Thoracic aorta (tissue), 2 donors: ENCODE data around the gene UROC1. TPM values are rescaled to one million over a fixed set of nuclear protein-coding genes. Genes with fewer than 3 reads are reported as not detected.

Experiments
- ATAC-seq: fragments of 150-250 bp; one replicate; pipeline ENCODE4 v1.8.0; 2017; ENCODE audit warnings: low read depth; ENCODE audit not compliant: insufficient number of reproducible peaks, low FRiP score
- DNase-seq: peaks from one replicate; pipeline ENCODE4 v3.0.0-alpha.2; 2020; ENCODE audit warnings: low spot score
- H3K27ac ChIP-seq, 2 donors: fragments of 200-600 bp; sonication (generic); 1 replicate in 1 of 2; 2 replicates in 1 of 2; pipeline ENCODE4 v1.5.1; 2016; ENCODE audit warnings: mild to moderate bottlenecking in 2 of 2, moderate library complexity in 2 of 2
- H3K27me3 ChIP-seq: fragments of 200-600 bp; sonication (generic); replicated peaks from 2 replicates; pipeline ENCODE4 v1.6.0; 2016; ENCODE audit warnings: mild to moderate bottlenecking; ENCODE audit not compliant: insufficient read depth
- H3K36me3 ChIP-seq: fragments of 200-600 bp; sonication (generic); one replicate; pipeline ENCODE4 v1.5.1; 2016
- H3K4me1 ChIP-seq, 2 donors: fragments of 200-600 bp; sonication (generic); 1 replicate in 1 of 2; 2 replicates in 1 of 2; pipeline versions ENCODE4 v1.5.1 to v1.6.0; 2016; ENCODE audit warnings: low read depth in 2 of 2, mild to moderate bottlenecking in 1 of 2; ENCODE audit not compliant: control insufficient read depth in 1 of 2
- H3K4me3 ChIP-seq: fragments of 200-600 bp; sonication (generic); 2 replicates; pipeline ENCODE4 v1.5.1; 2016; ENCODE audit warnings: mild to moderate bottlenecking
- H3K9me3 ChIP-seq: fragments of 200-600 bp; sonication (generic); 2 replicates; pipeline ENCODE4 v1.5.1; 2016
- total RNA-seq, 2 donors: library from RNA; depleted of rRNA; stranded (reverse); fragments of >200 nt; gene quantifications; one replicate each; pipeline versions ENCODE4 v1.1.0 to v1.2.3, GENCODE V29; 2016
- TF ChIP-seq, protein P1 (sequence below): fragments of 200-600 bp; sonication (generic); IDR thresholded peaks from one replicate; pipeline ENCODE4 v1.5.1; 2019; ENCODE audit warnings: antibody characterized with exemption

Gene UROC1
- total RNA-seq, 2 donors from 2014 or later = not detected

DNA sequence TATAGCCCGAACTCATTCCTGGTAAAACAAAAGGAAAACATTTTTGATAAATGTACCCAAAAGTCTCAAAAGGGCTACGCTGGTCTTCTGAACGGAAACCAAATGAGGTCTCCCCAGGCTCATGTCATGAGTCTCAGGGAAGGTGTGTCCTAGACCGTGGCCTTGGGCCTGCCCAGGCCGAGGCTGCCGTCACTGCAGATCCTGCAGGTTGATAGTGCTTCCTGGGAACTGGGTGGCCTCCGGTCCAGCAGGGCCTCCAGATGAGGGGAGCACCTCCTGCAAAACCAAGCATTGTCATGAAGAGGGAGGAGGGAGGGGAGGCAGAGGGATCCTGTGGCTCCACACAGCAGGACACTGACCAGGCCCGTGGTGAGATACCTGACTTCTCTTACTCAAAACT, 79.4 kb downstream of the UROC1 start:
- H3K27me3 ChIP-seq = no peaks in the 10 kb centered on the region
- H3K4me3 ChIP-seq = no peak overlapping the region
- peaks cover 22% of the 10 kb centered on the region for H3K36me3 ChIP-seq
- ATAC-seq = no peak
- no peak for DNase-seq
- TF ChIP-seq, protein P1, sequence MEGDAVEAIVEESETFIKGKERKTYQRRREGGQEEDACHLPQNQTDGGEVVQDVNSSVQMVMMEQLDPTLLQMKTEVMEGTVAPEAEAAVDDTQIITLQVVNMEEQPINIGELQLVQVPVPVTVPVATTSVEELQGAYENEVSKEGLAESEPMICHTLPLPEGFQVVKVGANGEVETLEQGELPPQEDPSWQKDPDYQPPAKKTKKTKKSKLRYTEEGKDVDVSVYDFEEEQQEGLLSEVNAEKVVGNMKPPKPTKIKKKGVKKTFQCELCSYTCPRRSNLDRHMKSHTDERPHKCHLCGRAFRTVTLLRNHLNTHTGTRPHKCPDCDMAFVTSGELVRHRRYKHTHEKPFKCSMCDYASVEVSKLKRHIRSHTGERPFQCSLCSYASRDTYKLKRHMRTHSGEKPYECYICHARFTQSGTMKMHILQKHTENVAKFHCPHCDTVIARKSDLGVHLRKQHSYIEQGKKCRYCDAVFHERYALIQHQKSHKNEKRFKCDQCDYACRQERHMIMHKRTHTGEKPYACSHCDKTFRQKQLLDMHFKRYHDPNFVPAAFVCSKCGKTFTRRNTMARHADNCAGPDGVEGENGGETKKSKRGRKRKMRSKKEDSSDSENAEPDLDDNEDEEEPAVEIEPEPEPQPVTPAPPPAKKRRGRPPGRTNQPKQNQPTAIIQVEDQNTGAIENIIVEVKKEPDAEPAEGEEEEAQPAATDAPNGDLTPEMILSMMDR = no peak
- no peak overlapping the region for H3K27ac ChIP-seq
- H3K4me1 ChIP-seq = no peaks in the 10 kb centered on the region
- no peaks in the 10 kb centered on the region for H3K9me3 ChIP-seq

DNA sequence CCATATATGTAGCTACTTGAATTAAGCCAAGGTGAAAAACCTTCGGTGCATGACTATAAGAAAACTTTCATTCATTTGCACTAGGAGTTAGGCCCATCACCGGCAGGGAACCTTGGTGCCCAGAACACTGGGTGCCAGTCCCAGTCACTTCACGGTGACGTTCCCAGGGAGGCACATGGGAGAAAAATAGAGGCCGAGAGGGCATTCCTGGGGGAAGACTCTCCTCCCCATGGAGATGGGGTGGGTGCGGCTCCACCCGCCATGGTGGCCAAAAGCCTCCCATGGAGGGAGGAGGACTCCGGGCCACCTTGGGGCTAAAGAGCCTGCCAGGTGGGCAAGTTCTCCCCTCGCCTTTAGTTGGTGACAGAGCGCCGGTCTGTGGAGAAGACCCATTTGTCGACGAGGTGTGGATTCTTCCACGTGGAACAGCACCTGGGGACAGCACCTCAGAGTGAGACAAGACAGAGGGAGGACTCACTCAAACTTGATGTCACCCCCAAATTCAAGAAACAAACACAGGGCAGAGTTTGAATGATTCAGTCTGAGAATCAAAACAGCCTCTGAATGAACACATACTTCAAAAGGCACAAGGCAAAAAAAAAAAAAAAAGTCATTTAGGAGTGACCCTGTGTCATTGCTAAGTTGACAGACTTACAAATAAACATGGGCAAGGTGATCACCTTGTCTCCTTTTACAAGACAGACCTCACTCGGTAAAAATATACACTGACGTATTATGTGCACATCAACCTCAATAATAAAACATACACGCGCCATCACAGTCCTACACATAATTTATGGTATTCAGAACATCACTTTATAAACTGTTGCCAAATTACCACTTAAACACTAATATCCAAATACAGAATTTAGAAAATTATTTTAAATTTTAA, 80.5 kb downstream of the UROC1 start:
- no peak overlapping the region for H3K4me3 ChIP-seq
- no peak for DNase-seq
- peaks cover 22% of the 10 kb centered on the region for H3K36me3 ChIP-seq
- TF ChIP-seq, protein P1 = no peak
- ATAC-seq = no peak
- no peaks in the 10 kb centered on the region for H3K27me3 ChIP-seq
- H3K27ac ChIP-seq = no peak overlapping the region
- no peaks in the 10 kb centered on the region for H3K4me1 ChIP-seq
- no peaks in the 10 kb centered on the region for H3K9me3 ChIP-seq

- TF ChIP-seq, protein P1 = no peak
- Histone ChIP-seq H3K4me1 (no peaks in the 10 kb centered on the region), H3K4me3 (no peak overlapping the region), H3K36me3 (peaks cover 22% of the 10 kb centered on the region), H3K27ac (no peak overlapping the region), H3K27me3 (no peaks in the 10 kb centered on the region), H3K9me3 (peaks cover 3% of the 10 kb centered on the region)
- DNase-seq = no peak
- no peak for ATAC-seq
Observed at GRCh38 chr3:126435456-126436315, 81.9 kb downstream of the UROC1 start.

GRCh38 chr3:126434931-126435411, 82.6 kb downstream of the UROC1 start:
- H3K36me3 ChIP-seq = peaks cover 21% of the 10 kb centered on the region
- DNase-seq = no peak
- no peaks in the 10 kb centered on the region for H3K27me3 ChIP-seq
- H3K9me3 ChIP-seq = peaks cover 6% of the 10 kb centered on the region
- H3K4me1 ChIP-seq = no peaks in the 10 kb centered on the region
- TF ChIP-seq, protein P1 = no peak
- H3K4me3 ChIP-seq = no peak overlapping the region
- no peak overlapping the region for H3K27ac ChIP-seq
- no peak for ATAC-seq

DNA sequence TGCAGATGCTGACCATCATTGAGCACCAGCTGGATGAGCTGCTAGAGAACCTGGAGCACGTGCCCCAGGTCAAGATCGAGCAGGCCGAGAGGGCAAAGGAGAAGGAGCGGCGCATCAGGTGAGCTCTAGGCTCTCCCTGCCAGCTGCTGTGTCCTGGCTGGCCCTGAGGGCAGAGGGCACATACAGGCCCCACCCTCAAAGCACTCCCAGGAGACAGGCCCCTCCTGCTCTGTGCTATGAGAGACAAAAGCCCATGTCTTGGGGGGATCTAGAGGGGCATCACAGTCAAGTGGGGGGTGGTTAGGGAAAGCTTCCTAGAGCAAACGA, 83.3 kb downstream of the UROC1 start:
- Histone ChIP-seq H3K4me1 (no peaks in the 10 kb centered on the region), H3K4me3 (no peak overlapping the region), H3K27ac (no peak overlapping the region), H3K27me3 (no peaks in the 10 kb centered on the region), H3K9me3 (peaks cover 6% of the 10 kb centered on the region), H3K36me3 (peaks cover 13% of the 10 kb centered on the region)
- DNase-seq (no peak), ATAC-seq (no peak)
- TF ChIP-seq, protein P1 = no peak
